OCI-LY3 (cell line): ENCODE measurements around the gene EYS.

Source experiments
- H2AFZ ChIP-seq: fragments of 200-600, 300-600 bp; shearing (Covaris generic); 2 replicates; pipeline ENCODE4 v1.6.0; 2014; ENCODE audit warnings: antibody characterized with exemption, low read depth, low read length
- H3K27ac ChIP-seq: fragments of 200-600, 300-600 bp; sonication (generic); 2 replicates; pipeline ENCODE4 v1.5.1; 2014; ENCODE audit warnings: mild to moderate bottlenecking, low read length, moderate library complexity, mixed read lengths
- H3K27me3 ChIP-seq: fragments of 200-600, 300-600 bp; sonication (generic); 2 replicates; pipeline ENCODE4 v1.6.1; 2014; ENCODE audit warnings: low read depth, low read length, mixed read lengths
- H3K36me3 ChIP-seq: fragments of 200-600, 300-600 bp; sonication (generic); replicated peaks from 2 replicates; pipeline ENCODE3; 2014; ENCODE audit warnings: low read depth, low read length, mixed read lengths
- H3K4me1 ChIP-seq: fragments of 300-600, 200-600 bp; sonication (generic); 2 replicates; pipeline ENCODE4 v1.6.1; 2014; ENCODE audit warnings: low read length, mixed read lengths
- H3K4me2 ChIP-seq: fragments of 200-600, 300-600 bp; sonication (generic); 2 replicates; pipeline ENCODE4 v1.6.1; 2014; ENCODE audit warnings: low read length, mixed read lengths
- H3K4me3 ChIP-seq: fragments of 300-600, 200-600 bp; sonication (generic); 2 replicates; pipeline ENCODE4 v1.5.1; 2014; ENCODE audit warnings: antibody characterized with exemption, mild to moderate bottlenecking, low read length, moderate library complexity
- H3K79me2 ChIP-seq: fragments of 300-600, 200-600 bp; shearing (Covaris generic); 2 replicates; pipeline ENCODE4 v1.6.1; 2014; ENCODE audit warnings: mild to moderate bottlenecking, low read length, mixed read lengths
- H3K9ac ChIP-seq: fragments of 300-600, 200-600 bp; shearing (Covaris generic); 2 replicates; pipeline ENCODE4 v1.6.0; 2014; ENCODE audit warnings: mild to moderate bottlenecking, low read length, moderate library complexity
- H3K9me3 ChIP-seq: fragments of 200-600, 300-600 bp; shearing (Covaris generic); 2 replicates; pipeline ENCODE4 v1.6.1; 2014; ENCODE audit warnings: low read length, mixed read lengths; ENCODE audit not compliant: insufficient read depth
- H4K20me1 ChIP-seq: fragments of 200-600, 300-600 bp; sonication (generic); 2 replicates; pipeline ENCODE4 v1.6.1; 2016; ENCODE audit warnings: low read length, mixed read lengths; ENCODE audit not compliant: insufficient read depth
- CTCF ChIP-seq: fragments of 200-600, 300-600 bp; sonication (generic); IDR thresholded peaks from 2 replicates; pipeline ENCODE4 v1.5.1; 2014; ENCODE audit warnings: antibody characterized with exemption, low read length, low read depth
- EZH2phosphoT487 ChIP-seq: fragments of 200-600 bp; shearing (Covaris generic); IDR thresholded peaks from 2 replicates; pipeline ENCODE4 v1.6.1; 2018; ENCODE audit warnings: antibody characterized with exemption, mixed run types, low read depth

EYS gene

GRCh38 chr6:64010666-64011065 is 1696.4 kb downstream of the EYS start:
- Histone ChIP-seq H3K9me3 (no peaks in the 10 kb centered on the region), H3K4me2 (no peak overlapping the region), H4K20me1 (no peaks in the 10 kb centered on the region), H3K4me3 (no peak overlapping the region), H3K79me2 (no peaks in the 10 kb centered on the region), H3K9ac (no peak overlapping the region), H3K4me1 (no peaks in the 10 kb centered on the region), H3K36me3 (no peaks in the 10 kb centered on the region), H2AFZ (no peak overlapping the region), H3K27me3 (no peaks in the 10 kb centered on the region), H3K27ac (no peak overlapping the region)
- no peak for TF ChIP-seq CTCF
- TF ChIP-seq EZH2phosphoT487, result no peak

- no peak overlapping the region for H2AFZ ChIP-seq
- H4K20me1 ChIP-seq, result no peaks in the 10 kb centered on the region
- H3K4me1 ChIP-seq, result no peaks in the 10 kb centered on the region
- H3K27me3 ChIP-seq, result no peaks in the 10 kb centered on the region
- H3K4me2 ChIP-seq, result no peak overlapping the region
- H3K79me2 ChIP-seq, result no peaks in the 10 kb centered on the region
- H3K9me3 ChIP-seq, result no peaks in the 10 kb centered on the region
- H3K36me3 ChIP-seq, result no peaks in the 10 kb centered on the region
- no peak overlapping the region for H3K4me3 ChIP-seq
- no peak overlapping the region for H3K27ac ChIP-seq
- no peak overlapping the region for H3K9ac ChIP-seq
- TF ChIP-seq CTCF (no peak), EZH2phosphoT487 (no peak)
Measured at GRCh38 chr6:64010010-64010409, 1697.0 kb downstream of the EYS start.

- no peaks in the 10 kb centered on the region for H3K9me3 ChIP-seq
- H3K4me2 ChIP-seq, result no peak overlapping the region
- H3K4me1 ChIP-seq, result no peaks in the 10 kb centered on the region
- no peaks in the 10 kb centered on the region for H4K20me1 ChIP-seq
- no peak for TF ChIP-seq CTCF
- TF ChIP-seq EZH2phosphoT487, result no peak
- H3K27ac ChIP-seq, result no peak overlapping the region
- no peaks in the 10 kb centered on the region for H3K36me3 ChIP-seq
- no peak overlapping the region for H3K9ac ChIP-seq
- H3K79me2 ChIP-seq, result no peaks in the 10 kb centered on the region
- H3K27me3 ChIP-seq, result no peaks in the 10 kb centered on the region
- no peak overlapping the region for H2AFZ ChIP-seq
- H3K4me3 ChIP-seq, result no peak overlapping the region
Measured at GRCh38 chr6:64006246-64006645, 1700.8 kb downstream of the EYS start.

- H3K9ac ChIP-seq, result no peak overlapping the region
- H3K27ac ChIP-seq, result no peak overlapping the region
- H3K79me2 ChIP-seq, result no peaks in the 10 kb centered on the region
- H2AFZ ChIP-seq, result no peak overlapping the region
- H3K4me2 ChIP-seq, result no peak overlapping the region
- H3K9me3 ChIP-seq, result no peaks in the 10 kb centered on the region
- no peaks in the 10 kb centered on the region for H3K36me3 ChIP-seq
- H3K4me1 ChIP-seq, result peaks cover 8% of the 10 kb centered on the region
- no peak overlapping the region for H3K4me3 ChIP-seq
- H4K20me1 ChIP-seq, result no peaks in the 10 kb centered on the region
- H3K27me3 ChIP-seq, result no peaks in the 10 kb centered on the region
- TF ChIP-seq CTCF (no peak), EZH2phosphoT487 (no peak)
Measured at GRCh38 chr6:64000818-64001491, 1706.1 kb downstream of the EYS start.
